Endothelial cell of umbilical vein (primary cell): ENCODE measurements around the gene LCNL1. TPM values are rescaled to one million over a fixed set of nuclear protein-coding genes. Genes with fewer than 3 reads are reported as not detected.

Source experiments
- BruUV-seq: library from RNA; stranded (reverse); fragments of 400-500 nt; replicated peaks from 2 replicates; lab custom pipeline; 2021; lab: Mats Ljungman, UMichigan
- CTCF ChIA-PET: fragments of 300-600, 350-600 bp; sonication (Branson Sonifier 250); formaldehyde crosslinking; loops from one replicate; lab custom pipeline; 2021; ENCODE audit warnings: antibody characterized with exemption, inconsistent platforms; lab: Charles Lee
- POLR2A ChIA-PET: fragments of 300-600, 350-600 bp; sonication (Branson Sonifier 250); formaldehyde crosslinking; loops from one replicate; lab custom pipeline; 2021; ENCODE audit warnings: antibody characterized with exemption, inconsistent platforms; lab: Charles Lee
- DNase-seq: peaks from one replicate; pipeline ENCODE4 v3.0.0-alpha.2; 2011; ENCODE audit warnings: low read depth, low spot score
- FAIRE-seq: peaks from 2 replicates; lab custom pipeline; 2011; peaks lifted over from hg19 to GRCh38; lab: Jason Lieb, UNC
- H2AFZ ChIP-seq: 2 replicates; pipeline ENCODE4 v1.6.0; 2012; ENCODE audit warnings: low read depth, low read length, control low read depth, inconsistent platforms
- H3K27ac ChIP-seq: 2 replicates; pipeline ENCODE4 v1.5.1; 2011; ENCODE audit warnings: low read depth, mild to moderate bottlenecking, control low read depth, low read length, moderate library complexity; ENCODE audit not compliant: insufficient read depth
- H3K27me3 ChIP-seq, 2 experiments: 2 replicates each; pipeline versions ENCODE4 v1.6.0 to v1.6.1; 2011; ENCODE audit warnings: low read length in 2 of 2, mixed read lengths in 1 of 2; ENCODE audit not compliant: control insufficient read depth in 2 of 2, insufficient read depth in 2 of 2
- H3K36me3 ChIP-seq, 2 experiments: 2 replicates in 1 of 2; 3 replicates in 1 of 2; pipeline ENCODE4 v1.5.1; 2011; ENCODE audit warnings: low read length in 2 of 2, mild to moderate bottlenecking in 1 of 2, moderate library complexity in 1 of 2; ENCODE audit not compliant: control insufficient read depth in 2 of 2, insufficient read depth in 2 of 2; ENCODE audit errors: extremely low read depth in 1 of 2
- H3K4me1 ChIP-seq: 3 replicates; pipeline ENCODE4 v1.5.1; 2011; ENCODE audit warnings: mild to moderate bottlenecking, low read length; ENCODE audit not compliant: control insufficient read depth, insufficient read depth; ENCODE audit errors: extremely low read depth
- H3K4me2 ChIP-seq: 2 replicates; pipeline ENCODE4 v1.6.1; 2011; ENCODE audit warnings: low read length, control low read depth, mixed read lengths; ENCODE audit not compliant: insufficient read depth
- H3K4me3 ChIP-seq, 3 experiments: fragments of 200-600 bp in 1 of 3; sonication (generic), shearing (Covaris generic) in 1 of 3; replicated peaks in 1 of 3; 2 replicates each; pipeline ENCODE4 v1.5.1; 2011 to 2016; ENCODE audit warnings: control low read depth in 3 of 3, low read length in 3 of 3, mild to moderate bottlenecking in 2 of 3, inconsistent platforms in 1 of 3, low read depth in 1 of 3, moderate library complexity in 1 of 3; ENCODE audit not compliant: insufficient read depth in 1 of 3
- H3K79me2 ChIP-seq: 2 replicates; pipeline ENCODE4 v1.6.0; 2012; ENCODE audit warnings: low read length, inconsistent platforms; ENCODE audit not compliant: control insufficient read depth, insufficient read depth
- H3K9ac ChIP-seq: replicated peaks from 2 replicates; pipeline ENCODE3; 2011; ENCODE audit warnings: low read length, control low read depth; ENCODE audit not compliant: insufficient read depth; ENCODE audit errors: extremely low read depth
- H3K9me1 ChIP-seq: replicated peaks from 3 replicates; pipeline ENCODE4 v1.6.0; 2011; ENCODE audit warnings: mild to moderate bottlenecking, low read length; ENCODE audit not compliant: control insufficient read depth, insufficient read depth; ENCODE audit errors: extremely low read depth
- H3K9me3 ChIP-seq: replicated peaks from 2 replicates; pipeline ENCODE4 v1.5.1; 2012; ENCODE audit warnings: low read length, inconsistent platforms; ENCODE audit not compliant: control insufficient read depth, insufficient read depth
- H4K20me1 ChIP-seq: replicated peaks from 2 replicates; pipeline ENCODE3; 2011; ENCODE audit warnings: mild to moderate bottlenecking, low read length; ENCODE audit not compliant: control insufficient read depth, insufficient read depth; ENCODE audit errors: extremely low read depth
- CTCF ChIP-seq, 2 donors: IDR thresholded peaks; 1 replicate in 1 of 2; 2 replicates in 1 of 2; pipeline ENCODE4 v1.5.1; 2011; ENCODE audit warnings: low read length in 2 of 2, mild to moderate bottlenecking in 2 of 2, moderate library complexity in 2 of 2, control low read depth in 1 of 2, inconsistent platforms in 1 of 2, low read depth in 1 of 2; ENCODE audit not compliant: insufficient read depth in 1 of 2; ENCODE audit errors: extremely low read depth in 1 of 2
- EZH2 ChIP-seq: IDR thresholded peaks from 2 replicates; pipeline ENCODE4 v1.6.1; 2012; ENCODE audit warnings: borderline replicate concordance, low read depth, mild to moderate bottlenecking, moderate library complexity, low read length, inconsistent platforms; ENCODE audit not compliant: severe bottlenecking
- FOS ChIP-seq: IDR thresholded peaks from 2 replicates; pipeline ENCODE4 v1.6.1; 2011; ENCODE audit warnings: mild to moderate bottlenecking, low read length, moderate library complexity, borderline replicate concordance; ENCODE audit not compliant: insufficient read depth
- GATA2 ChIP-seq: IDR thresholded peaks from 2 replicates; pipeline ENCODE4 v1.7.0; 2011; ENCODE audit warnings: low read depth, mild to moderate bottlenecking, moderate library complexity, mixed read lengths, low read length; ENCODE audit not compliant: insufficient read length, insufficient read depth
- MAX ChIP-seq: IDR thresholded peaks from 2 replicates; pipeline ENCODE4 v1.6.1; 2011; ENCODE audit not compliant: insufficient read depth, insufficient read length
- MYC ChIP-seq: IDR thresholded peaks from one replicate; pipeline ENCODE4 v1.6.1; 2011; ENCODE audit warnings: mild to moderate bottlenecking, low read depth, low read length
- POLR2A ChIP-seq: IDR thresholded peaks from 2 replicates; pipeline ENCODE4 v1.6.1; 2012; ENCODE audit warnings: low read depth, mild to moderate bottlenecking, control low read depth, low read length
- POLR2AphosphoS5 ChIP-seq: IDR thresholded peaks from 2 replicates; pipeline ENCODE4 v1.6.1; 2012; ENCODE audit warnings: low read depth, mild to moderate bottlenecking, control low read depth, low read length, moderate library complexity; ENCODE audit not compliant: insufficient read depth
- dilution Hi-C: fragments of 300-500 bp; cut with MboI; formaldehyde crosslinking; loops from one replicate; pipeline ENCODE4 v1.15.0; 2019; ENCODE audit warnings: low sequenced_read_pairs; ENCODE audit not compliant: extremely low pct_ligation_motif_present
- intact Hi-C: fragments of 100-400 bp; cut with micrococcal nuclease; formaldehyde crosslinking; loops from one replicate; pipeline ENCODE4 v1.10.0; 2022
- polyA plus RNA-seq, 4 experiments: library from polyadenylated mRNA; depleted of rRNA in 3 of 4; stranded (reverse) in 3 of 4; unstranded in 1 of 4; fragments of >200 nt; gene quantifications; 2 replicates each; pipeline versions ENCODE4 v1.2.1 to v1.2.3, GENCODE V29; 2011 to 2012; ENCODE audit warnings: missing spikeins in 1 of 4
- total RNA-seq: library from RNA; stranded (reverse); gene quantifications from 2 replicates; pipeline ENCODE4 v1.2.3, GENCODE V29; 2021

LCNL1 gene
- total and polyA plus RNA-seq, 2 donors (not counting 3 experiments of a cell fraction or from before 2014, with no cell fraction given), result not detected

- no peak within 1 kb of the TSS for H3K4me3 ChIP-seq
- intact Hi-C loops, result no loop called here
- CTCF ChIA-PET, result interaction anchor here (0.6 to 1.0 kb wide), 3 partner anchors 15 to 40 kb away, joined by 3 to 4 read pairs (median 3); partner anchors contain the start of gene PAXX
- peaks cover 11% of the 10 kb centered on the region for H3K4me1 ChIP-seq
- DNase-seq (no peak), FAIRE-seq (no peak)
- no peaks in the 10 kb centered on the region for H3K9me1 ChIP-seq
- H2AFZ ChIP-seq, result no peak within 1 kb of the TSS
- H3K9me3 ChIP-seq, result no peaks in the 10 kb centered on the region
- TF ChIP-seq POLR2AphosphoS5 (no peak), CTCF (IDR thresholded peaks at IDR 0.05; ENCODE audit: extremely low read depth in 1 of 2, insufficient read depth in 1 of 2, low read depth in 1 of 2, low read length in 2 of 2) (no peak), FOS (no peak), MAX (no peak), MYC (no peak), EZH2 (no peak), POLR2A (no peak), GATA2 (no peak)
- POLR2A ChIA-PET, result no interaction called here
- no TSS peak for BruUV-seq
- H3K27me3 ChIP-seq, result no peaks in the 10 kb centered on the region
- H3K27ac ChIP-seq, result no peak within 1 kb of the TSS
- no peaks in the 10 kb centered on the region for H4K20me1 ChIP-seq
- no peak within 1 kb of the TSS for H3K4me2 ChIP-seq
- H3K79me2 ChIP-seq, result no peaks in the 10 kb centered on the region
- dilution Hi-C loops, result no loop called here
- H3K36me3 ChIP-seq, result no peaks in the 10 kb centered on the region
- no peak within 1 kb of the TSS for H3K9ac ChIP-seq
These were observed 49.3 kb downstream of the LCNL1 start, which contains the start of gene FUT7 for GRCh38 chr9:137031904-137032640. Gene FUT7, minus strand, starts transcription at chr9:137032088. Its CDS starts 97 bp downstream, at chr9:137031991.
